Endothelial cell of umbilical vein (primary cell): ENCODE results near the gene DDX3X. TPM values are rescaled to one million over a fixed set of nuclear protein-coding genes. Genes with fewer than 3 reads are reported as not detected.

ENCODE experiments used
- BruUV-seq: library from RNA; stranded (reverse); fragments of 400-500 nt; replicated peaks from 2 replicates; lab custom pipeline; 2021; lab: Mats Ljungman, UMichigan
- CTCF ChIA-PET: fragments of 300-600, 350-600 bp; sonication (Branson Sonifier 250); formaldehyde crosslinking; loops from one replicate; lab custom pipeline; 2021; ENCODE audit warnings: antibody characterized with exemption, inconsistent platforms; lab: Charles Lee
- POLR2A ChIA-PET: fragments of 300-600, 350-600 bp; sonication (Branson Sonifier 250); formaldehyde crosslinking; loops from one replicate; lab custom pipeline; 2021; ENCODE audit warnings: antibody characterized with exemption, inconsistent platforms; lab: Charles Lee
- DNase-seq: peaks from one replicate; pipeline ENCODE4 v3.0.0-alpha.2; 2011; ENCODE audit warnings: low read depth, low spot score
- FAIRE-seq: peaks from 2 replicates; lab custom pipeline; 2011; peaks lifted over from hg19 to GRCh38; lab: Jason Lieb, UNC
- H2AFZ ChIP-seq: 2 replicates; pipeline ENCODE4 v1.6.0; 2012; ENCODE audit warnings: low read depth, low read length, control low read depth, inconsistent platforms
- H3K27ac ChIP-seq: 2 replicates; pipeline ENCODE4 v1.5.1; 2011; ENCODE audit warnings: low read depth, mild to moderate bottlenecking, control low read depth, low read length, moderate library complexity; ENCODE audit not compliant: insufficient read depth
- H3K27me3 ChIP-seq, 2 experiments: 2 replicates each; pipeline versions ENCODE4 v1.6.0 to v1.6.1; 2011; ENCODE audit warnings: low read length in 2 of 2, mixed read lengths in 1 of 2; ENCODE audit not compliant: control insufficient read depth in 2 of 2, insufficient read depth in 2 of 2
- H3K36me3 ChIP-seq, 2 experiments: 2 replicates in 1 of 2; 3 replicates in 1 of 2; pipeline ENCODE4 v1.5.1; 2011; ENCODE audit warnings: low read length in 2 of 2, mild to moderate bottlenecking in 1 of 2, moderate library complexity in 1 of 2; ENCODE audit not compliant: control insufficient read depth in 2 of 2, insufficient read depth in 2 of 2; ENCODE audit errors: extremely low read depth in 1 of 2
- H3K4me1 ChIP-seq: 3 replicates; pipeline ENCODE4 v1.5.1; 2011; ENCODE audit warnings: mild to moderate bottlenecking, low read length; ENCODE audit not compliant: control insufficient read depth, insufficient read depth; ENCODE audit errors: extremely low read depth
- H3K4me2 ChIP-seq: 2 replicates; pipeline ENCODE4 v1.6.1; 2011; ENCODE audit warnings: low read length, control low read depth, mixed read lengths; ENCODE audit not compliant: insufficient read depth
- H3K4me3 ChIP-seq, 3 experiments: fragments of 200-600 bp in 1 of 3; sonication (generic), shearing (Covaris generic) in 1 of 3; replicated peaks in 1 of 3; 2 replicates each; pipeline ENCODE4 v1.5.1; 2011 to 2016; ENCODE audit warnings: control low read depth in 3 of 3, low read length in 3 of 3, mild to moderate bottlenecking in 2 of 3, inconsistent platforms in 1 of 3, low read depth in 1 of 3, moderate library complexity in 1 of 3; ENCODE audit not compliant: insufficient read depth in 1 of 3
- H3K79me2 ChIP-seq: 2 replicates; pipeline ENCODE4 v1.6.0; 2012; ENCODE audit warnings: low read length, inconsistent platforms; ENCODE audit not compliant: control insufficient read depth, insufficient read depth
- H3K9ac ChIP-seq: replicated peaks from 2 replicates; pipeline ENCODE3; 2011; ENCODE audit warnings: low read length, control low read depth; ENCODE audit not compliant: insufficient read depth; ENCODE audit errors: extremely low read depth
- H3K9me1 ChIP-seq: replicated peaks from 3 replicates; pipeline ENCODE4 v1.6.0; 2011; ENCODE audit warnings: mild to moderate bottlenecking, low read length; ENCODE audit not compliant: control insufficient read depth, insufficient read depth; ENCODE audit errors: extremely low read depth
- H3K9me3 ChIP-seq: replicated peaks from 2 replicates; pipeline ENCODE4 v1.5.1; 2012; ENCODE audit warnings: low read length, inconsistent platforms; ENCODE audit not compliant: control insufficient read depth, insufficient read depth
- H4K20me1 ChIP-seq: replicated peaks from 2 replicates; pipeline ENCODE3; 2011; ENCODE audit warnings: mild to moderate bottlenecking, low read length; ENCODE audit not compliant: control insufficient read depth, insufficient read depth; ENCODE audit errors: extremely low read depth
- EZH2 ChIP-seq: IDR thresholded peaks from 2 replicates; pipeline ENCODE4 v1.6.1; 2012; ENCODE audit warnings: borderline replicate concordance, low read depth, mild to moderate bottlenecking, moderate library complexity, low read length, inconsistent platforms; ENCODE audit not compliant: severe bottlenecking
- FOS ChIP-seq: IDR thresholded peaks from 2 replicates; pipeline ENCODE4 v1.6.1; 2011; ENCODE audit warnings: mild to moderate bottlenecking, low read length, moderate library complexity, borderline replicate concordance; ENCODE audit not compliant: insufficient read depth
- GATA2 ChIP-seq: IDR thresholded peaks from 2 replicates; pipeline ENCODE4 v1.7.0; 2011; ENCODE audit warnings: low read depth, mild to moderate bottlenecking, moderate library complexity, mixed read lengths, low read length; ENCODE audit not compliant: insufficient read length, insufficient read depth
- JUN ChIP-seq: IDR thresholded peaks from 2 replicates; pipeline ENCODE4 v1.6.1; 2011; ENCODE audit warnings: borderline replicate concordance, low read depth; ENCODE audit not compliant: insufficient read length, insufficient read depth
- MAX ChIP-seq: IDR thresholded peaks from 2 replicates; pipeline ENCODE4 v1.6.1; 2011; ENCODE audit not compliant: insufficient read depth, insufficient read length
- MYC ChIP-seq: IDR thresholded peaks from one replicate; pipeline ENCODE4 v1.6.1; 2011; ENCODE audit warnings: mild to moderate bottlenecking, low read depth, low read length
- POLR2A ChIP-seq: IDR thresholded peaks from 2 replicates; pipeline ENCODE4 v1.6.1; 2012; ENCODE audit warnings: low read depth, mild to moderate bottlenecking, control low read depth, low read length
- POLR2AphosphoS5 ChIP-seq: IDR thresholded peaks from 2 replicates; pipeline ENCODE4 v1.6.1; 2012; ENCODE audit warnings: low read depth, mild to moderate bottlenecking, control low read depth, low read length, moderate library complexity; ENCODE audit not compliant: insufficient read depth
- dilution Hi-C: fragments of 300-500 bp; cut with MboI; formaldehyde crosslinking; loops from one replicate; pipeline ENCODE4 v1.15.0; 2019; ENCODE audit warnings: low sequenced_read_pairs; ENCODE audit not compliant: extremely low pct_ligation_motif_present
- intact Hi-C: fragments of 100-400 bp; cut with micrococcal nuclease; formaldehyde crosslinking; loops from one replicate; pipeline ENCODE4 v1.10.0; 2022
- polyA plus RNA-seq, 4 experiments: library from polyadenylated mRNA; depleted of rRNA in 3 of 4; stranded (reverse) in 3 of 4; unstranded in 1 of 4; fragments of >200 nt; gene quantifications; 2 replicates each; pipeline versions ENCODE4 v1.2.1 to v1.2.3, GENCODE V29; 2011 to 2012; ENCODE audit warnings: missing spikeins in 1 of 4
- total RNA-seq: library from RNA; stranded (reverse); gene quantifications from 2 replicates; pipeline ENCODE4 v1.2.3, GENCODE V29; 2021
- TF ChIP-seq, protein P1 (sequence below), 2 donors: IDR thresholded peaks; 1 replicate in 1 of 2; 2 replicates in 1 of 2; pipeline ENCODE4 v1.5.1; 2011; ENCODE audit warnings: low read length in 2 of 2, mild to moderate bottlenecking in 2 of 2, moderate library complexity in 2 of 2, control low read depth in 1 of 2, inconsistent platforms in 1 of 2, low read depth in 1 of 2; ENCODE audit not compliant: insufficient read depth in 1 of 2; ENCODE audit errors: extremely low read depth in 1 of 2

The DDX3X gene
- total and polyA plus RNA-seq, 2 donors (not counting 3 experiments of a cell fraction or from before 2014, with no cell fraction given) = 48.5 to 300 TPM

DNA sequence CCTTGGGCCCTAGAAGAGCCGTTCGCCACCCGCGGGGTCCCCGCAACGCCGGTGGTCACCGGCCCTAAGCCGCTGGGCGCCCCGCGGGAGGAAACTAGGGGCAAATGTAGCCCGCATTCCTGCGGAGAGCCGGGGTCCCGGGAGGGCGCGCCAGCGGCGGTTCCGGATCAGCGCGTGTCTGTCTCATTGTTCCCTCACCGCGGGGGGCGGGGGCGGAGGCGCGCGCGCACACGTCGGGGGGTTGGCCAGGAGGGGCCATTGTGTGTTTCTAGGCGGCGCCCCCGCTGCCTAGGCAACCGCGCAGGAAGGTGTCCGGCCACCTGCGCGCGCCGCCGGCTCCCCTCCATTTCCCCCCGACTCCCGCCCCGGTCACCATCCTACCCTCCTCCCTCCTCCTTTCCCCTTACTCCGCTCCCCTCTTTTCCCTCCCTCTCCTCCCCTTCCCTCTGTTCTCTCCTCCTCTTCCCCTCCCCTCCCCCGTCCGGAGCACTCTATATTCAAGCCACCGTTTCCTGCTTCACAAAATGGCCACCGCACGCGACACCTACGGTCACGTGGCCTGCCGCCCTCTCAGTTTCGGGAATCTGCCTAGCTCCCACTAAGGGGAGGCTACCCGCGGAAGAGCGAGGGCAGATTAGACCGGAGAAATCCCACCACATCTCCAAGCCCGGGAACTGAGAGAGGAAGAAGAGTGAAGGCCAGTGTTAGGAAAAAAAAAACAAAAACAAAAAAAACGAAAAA, 789 bp upstream of the DDX3X start:
- peak overlapping the region; percentile 96 for H3K27ac ChIP-seq
- ChIA-PET CTCF (no interaction called here), POLR2A (interaction anchor here (0.7 to 0.9 kb wide), 2 partner anchors 9 to 1236 kb away, joined by 3 to 4 read pairs; no protein-coding TSS in a partner anchor)
- H4K20me1 ChIP-seq = peaks cover 7% of the 10 kb centered on the region
- no peaks in the 10 kb centered on the region for H3K9me3 ChIP-seq
- peak overlapping the region; percentile 97 for H3K9ac ChIP-seq
- H3K27me3 ChIP-seq = no peaks in the 10 kb centered on the region
- peaks cover 9% of the 10 kb centered on the region for H3K4me1 ChIP-seq
- H3K9me1 ChIP-seq = no peaks in the 10 kb centered on the region
- peak; percentile 84 for DNase-seq
- TF ChIP-seq GATA2 = no peak
- TF ChIP-seq, protein P1, sequence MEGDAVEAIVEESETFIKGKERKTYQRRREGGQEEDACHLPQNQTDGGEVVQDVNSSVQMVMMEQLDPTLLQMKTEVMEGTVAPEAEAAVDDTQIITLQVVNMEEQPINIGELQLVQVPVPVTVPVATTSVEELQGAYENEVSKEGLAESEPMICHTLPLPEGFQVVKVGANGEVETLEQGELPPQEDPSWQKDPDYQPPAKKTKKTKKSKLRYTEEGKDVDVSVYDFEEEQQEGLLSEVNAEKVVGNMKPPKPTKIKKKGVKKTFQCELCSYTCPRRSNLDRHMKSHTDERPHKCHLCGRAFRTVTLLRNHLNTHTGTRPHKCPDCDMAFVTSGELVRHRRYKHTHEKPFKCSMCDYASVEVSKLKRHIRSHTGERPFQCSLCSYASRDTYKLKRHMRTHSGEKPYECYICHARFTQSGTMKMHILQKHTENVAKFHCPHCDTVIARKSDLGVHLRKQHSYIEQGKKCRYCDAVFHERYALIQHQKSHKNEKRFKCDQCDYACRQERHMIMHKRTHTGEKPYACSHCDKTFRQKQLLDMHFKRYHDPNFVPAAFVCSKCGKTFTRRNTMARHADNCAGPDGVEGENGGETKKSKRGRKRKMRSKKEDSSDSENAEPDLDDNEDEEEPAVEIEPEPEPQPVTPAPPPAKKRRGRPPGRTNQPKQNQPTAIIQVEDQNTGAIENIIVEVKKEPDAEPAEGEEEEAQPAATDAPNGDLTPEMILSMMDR (IDR thresholded peaks at IDR 0.05; ENCODE audit: extremely low read depth in 1 of 2, insufficient read depth in 1 of 2, low read depth in 1 of 2, low read length in 2 of 2) = no peak
- no peak for TF ChIP-seq EZH2
- TF ChIP-seq MYC = peak; percentile 71
- TF ChIP-seq FOS = no peak
- peak; percentile 66 for TF ChIP-seq POLR2AphosphoS5
- TF ChIP-seq POLR2A = peak; percentile 57
- TF ChIP-seq JUN = no peak
- peak; percentile 88 for TF ChIP-seq MAX
- peak overlapping the region; percentile 69 for H3K4me2 ChIP-seq
- dilution Hi-C loops (no loop called here), intact Hi-C loops (loop anchor here (2.0 to 10.0 kb wide), 3 partner anchors 32 to 248 kb away; partner anchors contain the start of gene USP9X)
- peak overlapping the region; percentile 63 for H2AFZ ChIP-seq
- BruUV-seq = no TSS peak
- peaks cover 42% of the 10 kb centered on the region for H3K79me2 ChIP-seq
- no peaks in the 10 kb centered on the region for H3K36me3 ChIP-seq
- H3K4me3 ChIP-seq = peak overlapping the region; percentile 12 to 72 (median 69)
- FAIRE-seq = peak; percentile 56
